A549 (cell line): ENCODE measurements around the gene S1PR2. TPM values are rescaled to one million over a fixed set of nuclear protein-coding genes. Genes with fewer than 3 reads are reported as not detected.

Experiments used
- ATAC-seq, 2 experiments: fragments of 200-7000 bp in 1 of 2; fragments of >200 bp in 1 of 2; cut with Nextera tagmentation in 1 of 2; cut with Tn5 transposase in 1 of 2; 3 replicates each; pipeline versions ENCODE4 v1.8.0 to v1.9.1; 2018 to 2020; ENCODE audit warnings: mild to moderate bottlenecking in 1 of 2, moderate library complexity in 1 of 2
- CTCF ChIA-PET: fragments of 300-600 bp; sonication (Branson Sonifier 250); formaldehyde crosslinking; extraction: SDS; loops from one replicate; lab custom pipeline; 2021; ENCODE audit warnings: antibody characterized with exemption, inconsistent platforms; lab: Yijun Ruan, JAX
- POLR2A ChIA-PET: fragments of 350-600 bp; formaldehyde crosslinking; extraction: SDS; loops from one replicate; lab custom pipeline; 2021; ENCODE audit warnings: antibody characterized with exemption, inconsistent platforms; lab: Yijun Ruan, JAX
- DNase-seq, 2 experiments: peaks; one replicate each; pipeline versions ENCODE4 v3.0.0 to v3.0.0-alpha.2; 2011 to 2016; ENCODE audit warnings: low read depth in 1 of 2, low spot score in 1 of 2
- FAIRE-seq: peaks from 2 replicates; lab custom pipeline; 2011; peaks lifted over from hg19 to GRCh38; lab: Jason Lieb, UNC
- H3K27ac ChIP-seq, 2 experiments: fragments of >200 bp; sonication (Bioruptor Twin); formaldehyde crosslinking; 3 replicates each; pipeline ENCODE4 v1.5.1; 2016 to 2017
- H3K4me1 ChIP-seq: fragments of >200 bp; sonication (Bioruptor Twin); formaldehyde crosslinking; 3 replicates; pipeline ENCODE4 v1.6.1; 2016
- H3K4me2 ChIP-seq: fragments of >200 bp; sonication (Bioruptor Twin); formaldehyde crosslinking; 3 replicates; pipeline ENCODE4 v1.6.1; 2016
- H3K4me3 ChIP-seq: fragments of >200 bp; sonication (Bioruptor Twin); formaldehyde crosslinking; 3 replicates; pipeline ENCODE4 v1.5.1; 2016
- H3K9me3 ChIP-seq: fragments of >200 bp; sonication (Bioruptor Twin); formaldehyde crosslinking; 3 replicates; pipeline ENCODE4 v1.6.1; 2016
- CHD2 ChIP-seq: fragments of 150-350 bp; IDR thresholded peaks from 2 replicates; pipeline ENCODE4 v1.6.1; 2014; ENCODE audit warnings: low read length; ENCODE audit not compliant: partially characterized antibody
- CHD4 ChIP-seq: fragments of 200-600 bp; sonication (generic); IDR thresholded peaks from 2 replicates; pipeline ENCODE4 v1.6.1; 2016; ENCODE audit warnings: antibody characterized with exemption, mild to moderate bottlenecking, borderline replicate concordance
- CTCF ChIP-seq: fragments of >200 bp; sonication (Bioruptor Twin); formaldehyde crosslinking; IDR thresholded peaks from 3 replicates; pipeline ENCODE4 v1.5.1; 2016
- EHMT2 ChIP-seq: fragments of 200-600 bp; sonication (generic); IDR thresholded peaks from 2 replicates; pipeline ENCODE4 v1.6.1; 2016; ENCODE audit warnings: antibody characterized with exemption, low read depth, mild to moderate bottlenecking, moderate library complexity
- ELK1 ChIP-seq: fragments of 150-350 bp; IDR thresholded peaks from 2 replicates; pipeline ENCODE4 v1.6.1; 2014; ENCODE audit warnings: low read depth, mild to moderate bottlenecking, low read length
- FOSB ChIP-seq: fragments of 250-450 bp; sonication (Bioruptor Pico); IDR thresholded peaks from 2 replicates; pipeline ENCODE4 v1.5.0; 2020; ENCODE audit warnings: mild to moderate bottlenecking, moderate library complexity
- GATA3 ChIP-seq: IDR thresholded peaks from 2 replicates; pipeline ENCODE4 v1.6.1; 2012; ENCODE audit warnings: borderline replicate concordance
- HDAC2 ChIP-seq: fragments of 200-600 bp; sonication (generic); IDR thresholded peaks from 2 replicates; pipeline ENCODE4 v1.6.1; 2016
- KDM1A ChIP-seq: fragments of 200-600 bp; sonication (generic); IDR thresholded peaks from 2 replicates; pipeline ENCODE4 v1.6.1; 2016; ENCODE audit warnings: low read depth, mild to moderate bottlenecking
- MAFK ChIP-seq: fragments of 450-650 bp; IDR thresholded peaks from 2 replicates; pipeline ENCODE4 v1.6.1; 2014; ENCODE audit not compliant: partially characterized antibody
- PHF8 ChIP-seq: fragments of 200-600 bp; sonication (generic); IDR thresholded peaks from 2 replicates; pipeline ENCODE4 v1.6.1; 2016; ENCODE audit warnings: low read depth, mild to moderate bottlenecking, antibody characterized with exemption, moderate library complexity, borderline replicate concordance
- RAD21 ChIP-seq, 2 experiments: fragments of >200 bp in 1 of 2; sonication (Bioruptor Twin) in 1 of 2; formaldehyde crosslinking in 1 of 2; IDR thresholded peaks in 1 of 2; conservative IDR thresholded peaks in 1 of 2; 2 replicates in 1 of 2; 3 replicates in 1 of 2; pipeline ENCODE4 v1.6.1; 2012 to 2018; ENCODE audit warnings: inconsistent platforms in 1 of 2
- SMC3 ChIP-seq: fragments of >200 bp; sonication (Bioruptor Twin); formaldehyde crosslinking; IDR thresholded peaks from 3 replicates; pipeline ENCODE4 v1.6.1; 2018; ENCODE audit warnings: inconsistent platforms
- SREBF2 ChIP-seq: fragments of 450-650 bp; IDR thresholded peaks from 2 replicates; pipeline ENCODE4 v1.6.1; 2014; ENCODE audit warnings: mild to moderate bottlenecking, moderate library complexity
- ZC3H11A ChIP-seq: fragments of 450-650 bp; IDR thresholded peaks from 2 replicates; pipeline ENCODE4 v1.6.1; 2014; ENCODE audit warnings: antibody characterized with exemption, mild to moderate bottlenecking
- ZFP36 ChIP-seq: fragments of 450-650 bp; IDR thresholded peaks from 2 replicates; pipeline ENCODE4 v1.6.1; 2014; ENCODE audit warnings: borderline replicate concordance; ENCODE audit not compliant: partially characterized antibody
- WGBS: methylation state at CpG from one replicate; pipeline ENCODE4 v1.1.6; 2017; ENCODE audit errors: missing lambda C conversion rate; 5-methylcytosine and 5-hydroxymethylcytosine counted together
- polyA plus RNA-seq, 4 experiments: library from polyadenylated mRNA; depleted of rRNA in 3 of 4; stranded (reverse); fragments of >200 nt; fragmentation: RNase III in 1 of 4; extraction: RNeasy Plus Mini Kit Qiagen cat#74134 plus additional on column Dnase treatment in 1 of 4; gene quantifications; 2 replicates in 3 of 4; 3 replicates in 1 of 4; pipeline ENCODE4 v1.2.3, GENCODE V29; 2011 to 2017
- TF ChIP-seq, protein P1 (sequence below): IDR thresholded peaks from 2 replicates; pipeline ENCODE4 v1.6.1; 2012
- TF ChIP-seq, protein P2 (sequence below): fragments of 250-450 bp; sonication (Bioruptor Pico); IDR thresholded peaks from 2 replicates; pipeline ENCODE4 v1.5.0; 2021; ENCODE audit warnings: mild to moderate bottlenecking, moderate library complexity, borderline replicate concordance
- TF ChIP-seq, protein P3 (sequence below): fragments of >200 bp; sonication (Bioruptor Twin); formaldehyde crosslinking; IDR thresholded peaks from 3 replicates; pipeline ENCODE4 v1.6.1; 2016

The S1PR2 gene
- polyA plus RNA-seq, 2 of the 4 experiments (the other 2 are of a cell fraction): 0.72 to 0.87 TPM

- ATAC-seq: no peak
- POLR2A ChIA-PET: no interaction called here
- H3K4me3 ChIP-seq: peak overlapping the region; percentile 95
- WGBS: 0% methylated on average over 5 of the region's 70 CpGs
- DNase-seq: no peak
- TF ChIP-seq ZC3H11A (no peak), MAFK (no peak), ELK1 (no peak), SREBF2 (no peak), RAD21 (conservative IDR thresholded peaks at IDR 0.05 in 1 of 2, IDR thresholded peaks at IDR 0.05 in 1 of 2) (no peak), KDM1A (no peak), GATA3 (no peak), FOSB (CRISPR knock-in tag) (no peak), EHMT2 (no peak), ZFP36 (no peak)
- TF ChIP-seq, protein P1, sequence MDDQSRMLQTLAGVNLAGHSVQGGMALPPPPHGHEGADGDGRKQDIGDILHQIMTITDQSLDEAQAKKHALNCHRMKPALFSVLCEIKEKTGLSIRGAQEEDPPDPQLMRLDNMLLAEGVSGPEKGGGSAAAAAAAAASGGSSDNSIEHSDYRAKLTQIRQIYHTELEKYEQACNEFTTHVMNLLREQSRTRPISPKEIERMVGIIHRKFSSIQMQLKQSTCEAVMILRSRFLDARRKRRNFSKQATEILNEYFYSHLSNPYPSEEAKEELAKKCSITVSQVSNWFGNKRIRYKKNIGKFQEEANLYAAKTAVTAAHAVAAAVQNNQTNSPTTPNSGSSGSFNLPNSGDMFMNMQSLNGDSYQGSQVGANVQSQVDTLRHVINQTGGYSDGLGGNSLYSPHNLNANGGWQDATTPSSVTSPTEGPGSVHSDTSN: no peak
- TF ChIP-seq, all 56 proteins: peak for 0
- Histone ChIP-seq H3K27ac (peak overlapping the region; percentile 85 to 92), H3K4me1 (peaks cover 5% of the 10 kb centered on the region; the same call in 1 of the 3 replicates), H3K9me3 (no peaks in the 10 kb centered on the region), H3K4me2 (peak overlapping the region; percentile 99)
- CTCF ChIA-PET: interaction anchor here (0.6 to 1.5 kb wide), 2 partner anchors 14 to 39 kb away, joined by 3 read pairs; no protein-coding TSS in a partner anchor
- no peak for FAIRE-seq
Measured at GRCh38 chr19:10230173-10230860, 814 bp downstream of the S1PR2 start.

GRCh38 chr19:10228920-10229319 lies 2.2 kb downstream of the S1PR2 start:
- ChIA-PET POLR2A (no interaction called here), CTCF (interaction anchor here (0.6 to 2.3 kb wide), 14 partner anchors 8 to 1648 kb away, joined by 3 to 9 read pairs (median 4); partner anchors contain the start of genes DNMT1 and MRPL4)
- WGBS: 41% methylated on average over 2 of the region's 2 CpGs
- peak; percentile 53 to 59 for DNase-seq
- peak in 1 of 2 experiments; percentile 38; a peak in 2 of 5 replicates for TF ChIP-seq RAD21 (conservative IDR thresholded peaks at IDR 0.05 in 1 of 2, IDR thresholded peaks at IDR 0.05 in 1 of 2)
- TF ChIP-seq CHD2: no peak
- TF ChIP-seq, protein P2, sequence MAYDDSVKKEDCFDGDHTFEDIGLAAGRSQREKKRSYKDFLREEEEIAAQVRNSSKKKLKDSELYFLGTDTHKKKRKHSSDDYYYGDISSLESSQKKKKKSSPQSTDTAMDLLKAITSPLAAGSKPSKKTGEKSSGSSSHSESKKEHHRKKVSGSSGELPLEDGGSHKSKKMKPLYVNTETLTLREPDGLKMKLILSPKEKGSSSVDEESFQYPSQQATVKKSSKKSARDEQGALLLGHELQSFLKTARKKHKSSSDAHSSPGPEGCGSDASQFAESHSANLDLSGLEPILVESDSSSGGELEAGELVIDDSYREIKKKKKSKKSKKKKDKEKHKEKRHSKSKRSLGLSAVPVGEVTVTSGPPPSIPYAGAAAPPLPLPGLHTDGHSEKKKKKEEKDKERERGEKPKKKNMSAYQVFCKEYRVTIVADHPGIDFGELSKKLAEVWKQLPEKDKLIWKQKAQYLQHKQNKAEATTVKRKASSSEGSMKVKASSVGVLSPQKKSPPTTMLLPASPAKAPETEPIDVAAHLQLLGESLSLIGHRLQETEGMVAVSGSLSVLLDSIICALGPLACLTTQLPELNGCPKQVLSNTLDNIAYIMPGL (CRISPR knock-in tag): no peak
- no peak for TF ChIP-seq SREBF2
- TF ChIP-seq GATA3: no peak
- peak; percentile 25; the same call in 2 of the 3 replicates for TF ChIP-seq CTCF
- no peak for FAIRE-seq
- Histone ChIP-seq H3K4me3 (no peak overlapping the region), H3K4me2 (no peak overlapping the region), H3K9me3 (no peaks in the 10 kb centered on the region), H3K27ac (no peak overlapping the region), H3K4me1 (peaks cover 5% of the 10 kb centered on the region; the same call in 1 of the 3 replicates)
- peak; percentile 22 to 58; a peak in 3 of 6 replicates for ATAC-seq

DNA sequence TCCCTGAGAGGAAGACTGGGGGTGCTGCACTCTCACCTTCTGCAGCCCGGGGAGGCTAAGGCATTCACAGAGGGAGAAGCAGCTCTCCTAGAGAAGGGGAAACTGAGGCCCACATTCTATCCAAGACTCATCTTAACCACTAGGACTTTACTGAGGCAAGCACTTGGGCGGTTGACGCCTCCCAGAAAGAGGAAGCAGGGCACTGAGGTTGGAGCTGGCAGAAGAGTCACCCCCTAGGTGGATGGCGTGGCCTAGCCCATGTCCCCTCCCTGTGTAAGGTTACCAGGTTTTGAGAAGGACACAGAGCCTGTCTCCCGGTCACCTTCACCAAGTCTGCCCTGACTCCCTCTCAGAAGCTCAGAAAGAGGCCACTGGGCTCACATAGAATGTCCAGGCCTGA lies 2.7 kb downstream of the S1PR2 start:
- TF ChIP-seq SMC3 (no peak), CHD4 (no peak), PHF8 (no peak), HDAC2 (no peak)
- TF ChIP-seq, protein P2 (CRISPR knock-in tag): no peak
- TF ChIP-seq, protein P3, sequence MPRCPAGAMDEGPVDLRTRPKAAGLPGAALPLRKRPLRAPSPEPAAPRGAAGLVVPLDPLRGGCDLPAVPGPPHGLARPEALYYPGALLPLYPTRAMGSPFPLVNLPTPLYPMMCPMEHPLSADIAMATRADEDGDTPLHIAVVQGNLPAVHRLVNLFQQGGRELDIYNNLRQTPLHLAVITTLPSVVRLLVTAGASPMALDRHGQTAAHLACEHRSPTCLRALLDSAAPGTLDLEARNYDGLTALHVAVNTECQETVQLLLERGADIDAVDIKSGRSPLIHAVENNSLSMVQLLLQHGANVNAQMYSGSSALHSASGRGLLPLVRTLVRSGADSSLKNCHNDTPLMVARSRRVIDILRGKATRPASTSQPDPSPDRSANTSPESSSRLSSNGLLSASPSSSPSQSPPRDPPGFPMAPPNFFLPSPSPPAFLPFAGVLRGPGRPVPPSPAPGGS: no peak
- FAIRE-seq: no peak
- POLR2A ChIA-PET: no interaction called here
- 96% methylated on average over 2 of the region's 5 CpGs for WGBS
- no peaks in the 10 kb centered on the region for H3K9me3 ChIP-seq
- peaks cover 5% of the 10 kb centered on the region; the same call in 1 of the 3 replicates for H3K4me1 ChIP-seq
- H3K4me3 ChIP-seq: no peak overlapping the region
- CTCF ChIA-PET: interaction anchor here (0.6 to 2.3 kb wide), 14 partner anchors 9 to 1647 kb away, joined by 3 to 9 read pairs (median 4); partner anchors contain the start of gene DNMT1
- no peak for ATAC-seq
- no peak for DNase-seq
- no peak overlapping the region for H3K27ac ChIP-seq
- no peak overlapping the region for H3K4me2 ChIP-seq
